Astrocyte (in vitro differentiated cells and primary cell): Measurements from ENCODE around the gene STRBP. TPM values are rescaled to one million over a fixed set of nuclear protein-coding genes. Genes with fewer than 3 reads are reported as not detected.

ENCODE experiments used
- DNase-seq: peaks from one replicate; pipeline ENCODE4 v3.0.0-alpha.2; 2010; ENCODE audit warnings: low read depth
- FAIRE-seq: peaks from 2 replicates; lab custom pipeline; 2011; peaks lifted over from hg19 to GRCh38; lab: Jason Lieb, UNC
- H2AFZ ChIP-seq: 2 replicates; pipeline ENCODE4 v1.6.0; 2012; ENCODE audit warnings: low read depth, low read length, inconsistent platforms
- H3K27ac ChIP-seq: 2 replicates; pipeline ENCODE4 v1.5.1; 2011; ENCODE audit warnings: low read depth, low read length, inconsistent platforms
- H3K27me3 ChIP-seq: 2 replicates; pipeline ENCODE4 v1.6.0; 2011; ENCODE audit warnings: low read length, inconsistent platforms; ENCODE audit not compliant: insufficient read depth
- H3K36me3 ChIP-seq: 2 replicates; pipeline ENCODE4 v1.5.1; 2011; ENCODE audit warnings: low read length, inconsistent platforms; ENCODE audit not compliant: insufficient read depth
- H3K4me1 ChIP-seq: 2 replicates; pipeline ENCODE4 v1.5.1; 2011; ENCODE audit warnings: low read length, inconsistent platforms; ENCODE audit not compliant: insufficient read depth
- H3K4me2 ChIP-seq: 2 replicates; pipeline ENCODE4 v1.6.0; 2012; ENCODE audit warnings: low read length, inconsistent platforms
- H3K4me3 ChIP-seq: 2 replicates; pipeline ENCODE4 v1.5.1; 2011; ENCODE audit warnings: low read depth, mild to moderate bottlenecking, low read length, inconsistent platforms; ENCODE audit not compliant: insufficient read depth
- H3K79me2 ChIP-seq: 2 replicates; pipeline ENCODE4 v1.6.0; 2012; ENCODE audit warnings: mild to moderate bottlenecking, low read length, inconsistent platforms; ENCODE audit not compliant: insufficient read depth
- H3K9ac ChIP-seq: 2 replicates; pipeline ENCODE4 v1.6.0; 2012; ENCODE audit warnings: mild to moderate bottlenecking, low read length, inconsistent platforms
- H3K9me3 ChIP-seq: 2 replicates; pipeline ENCODE4 v1.5.1; 2012; ENCODE audit warnings: low read depth, mild to moderate bottlenecking, low read length, inconsistent platforms; ENCODE audit not compliant: insufficient read depth
- H4K20me1 ChIP-seq: 2 replicates; pipeline ENCODE4 v1.6.0; 2012; ENCODE audit warnings: low read length, inconsistent platforms; ENCODE audit not compliant: insufficient read depth
- H3K27ac Mint-ChIP-seq: one replicate; pipeline ENCODE4 v1.8.0; 2021; ENCODE audit warnings: mild to moderate bottlenecking, mixed read lengths; ENCODE audit not compliant: unreplicated experiment
- H3K27me3 Mint-ChIP-seq: one replicate; pipeline ENCODE4 v1.8.0; 2021; ENCODE audit warnings: low read depth, mixed read lengths; ENCODE audit not compliant: unreplicated experiment
- H3K36me3 Mint-ChIP-seq: one replicate; pipeline ENCODE4 v1.8.0; 2021; ENCODE audit warnings: low read depth, mixed read lengths; ENCODE audit not compliant: unreplicated experiment
- H3K4me1 Mint-ChIP-seq: one replicate; pipeline ENCODE4 v1.8.0; 2021; ENCODE audit warnings: low read depth, mixed read lengths; ENCODE audit not compliant: unreplicated experiment
- H3K4me3 Mint-ChIP-seq: one replicate; pipeline ENCODE4 v1.8.0; 2021; ENCODE audit warnings: mild to moderate bottlenecking, moderate library complexity, mixed read lengths; ENCODE audit not compliant: unreplicated experiment
- H3K9me3 Mint-ChIP-seq: one replicate; pipeline ENCODE4 v1.8.0; 2021; ENCODE audit warnings: mild to moderate bottlenecking, mixed read lengths; ENCODE audit not compliant: unreplicated experiment
- CTCF ChIP-seq: IDR thresholded peaks from 2 replicates; pipeline ENCODE4 v1.5.1; 2011; ENCODE audit warnings: low read depth, mild to moderate bottlenecking, inconsistent platforms, low read length, moderate library complexity; ENCODE audit not compliant: insufficient read depth
- EZH2 ChIP-seq: IDR thresholded peaks from 2 replicates; pipeline ENCODE4 v1.6.1; 2012; ENCODE audit warnings: mild to moderate bottlenecking, low read length, inconsistent platforms; ENCODE audit not compliant: insufficient read depth
- total RNA-seq: library from RNA; stranded (reverse); gene quantifications from 2 replicates; pipeline ENCODE4 v1.2.1, GENCODE V29; 2021

Gene STRBP
- total RNA-seq, 1 donor from 2014 or later: 13.1 TPM

GRCh38 chr9:123315635-123316034 is 47.2 kb upstream of the STRBP start:
- H3K4me1 ChIP-seq: no peaks in the 10 kb centered on the region
- no peaks in the 10 kb centered on the region for H4K20me1 ChIP-seq
- no peak overlapping the region for H3K27ac ChIP-seq
- H3K9ac ChIP-seq: no peak overlapping the region
- no peaks in the 10 kb centered on the region for H3K4me1 Mint-ChIP-seq
- H3K4me3 Mint-ChIP-seq: no peak overlapping the region
- peaks cover 16% of the 10 kb centered on the region for H3K27me3 ChIP-seq
- H2AFZ ChIP-seq: no peak overlapping the region
- no peaks in the 10 kb centered on the region for H3K9me3 Mint-ChIP-seq
- DNase-seq: no peak
- H3K27ac Mint-ChIP-seq: no peak overlapping the region
- H3K4me2 ChIP-seq: no peak overlapping the region
- H3K79me2 ChIP-seq: no peaks in the 10 kb centered on the region
- no peak overlapping the region for H3K4me3 ChIP-seq
- no peaks in the 10 kb centered on the region for H3K36me3 Mint-ChIP-seq
- H3K9me3 ChIP-seq: no peaks in the 10 kb centered on the region
- H3K27me3 Mint-ChIP-seq: peaks cover 37% of the 10 kb centered on the region
- no peaks in the 10 kb centered on the region for H3K36me3 ChIP-seq
- TF ChIP-seq EZH2 (no peak), CTCF (no peak)
- FAIRE-seq: no peak

GRCh38 chr9:123314617-123315016 is 46.2 kb upstream of the STRBP start:
- Histone ChIP-seq H3K79me2 (no peaks in the 10 kb centered on the region), H3K27me3 (peaks cover 13% of the 10 kb centered on the region), H3K4me1 (no peaks in the 10 kb centered on the region), H3K4me3 (no peak overlapping the region), H3K9ac (no peak overlapping the region), H3K27ac (no peak overlapping the region), H4K20me1 (no peaks in the 10 kb centered on the region), H2AFZ (no peak overlapping the region), H3K36me3 (no peaks in the 10 kb centered on the region), H3K9me3 (no peaks in the 10 kb centered on the region), H3K4me2 (no peak overlapping the region)
- peaks cover 28% of the 10 kb centered on the region for H3K27me3 Mint-ChIP-seq
- DNase-seq (no peak), FAIRE-seq (no peak)
- no peak overlapping the region for H3K4me3 Mint-ChIP-seq
- no peaks in the 10 kb centered on the region for H3K4me1 Mint-ChIP-seq
- H3K27ac Mint-ChIP-seq: no peak overlapping the region
- H3K9me3 Mint-ChIP-seq: no peaks in the 10 kb centered on the region
- no peak for TF ChIP-seq EZH2
- TF ChIP-seq CTCF: no peak
- no peaks in the 10 kb centered on the region for H3K36me3 Mint-ChIP-seq

- Histone ChIP-seq H2AFZ (no peak overlapping the region), H3K27ac (no peak overlapping the region), H4K20me1 (no peaks in the 10 kb centered on the region), H3K4me2 (no peak overlapping the region), H3K9ac (no peak overlapping the region), H3K36me3 (no peaks in the 10 kb centered on the region), H3K9me3 (no peaks in the 10 kb centered on the region), H3K4me3 (no peak overlapping the region), H3K79me2 (no peaks in the 10 kb centered on the region), H3K27me3 (peaks cover 6% of the 10 kb centered on the region), H3K4me1 (no peaks in the 10 kb centered on the region)
- H3K27me3 Mint-ChIP-seq: peaks cover 13% of the 10 kb centered on the region
- TF ChIP-seq EZH2 (no peak), CTCF (no peak)
- H3K36me3 Mint-ChIP-seq: no peaks in the 10 kb centered on the region
- H3K27ac Mint-ChIP-seq: no peak overlapping the region
- H3K4me1 Mint-ChIP-seq: no peaks in the 10 kb centered on the region
- no peak overlapping the region for H3K4me3 Mint-ChIP-seq
- DNase-seq (no peak), FAIRE-seq (no peak)
- H3K9me3 Mint-ChIP-seq: no peaks in the 10 kb centered on the region
These were observed 44.0 kb upstream of the STRBP start for GRCh38 chr9:123312306-123312877.
